ENCODE data around the gene CSTPP1.

GRCh38 chr11:46969379-46969778 lies 32.8 kb downstream of the CSTPP1 start:
- TF ChIP-seq CTCF (IDR thresholded peaks at IDR 0.05): no peak
- TF ChIP-seq POLR2A (IDR thresholded peaks at IDR 0.05): no peak

Measured in Peyer's patch (tissue), 4 donors.